OCI-LY3 (cell line): ENCODE results near the gene TRAF3IP3.

Experiments used
- CTCF ChIP-seq: fragments of 200-600, 300-600 bp; sonication (generic); IDR thresholded peaks from 2 replicates; pipeline ENCODE4 v1.5.1; 2014; ENCODE audit warnings: antibody characterized with exemption, low read length, low read depth
- EZH2phosphoT487 ChIP-seq: fragments of 200-600 bp; shearing (Covaris generic); IDR thresholded peaks from 2 replicates; pipeline ENCODE4 v1.6.1; 2018; ENCODE audit warnings: antibody characterized with exemption, mixed run types, low read depth

GRCh38 chr1:209741193-209741592 is 14.7 kb upstream of the TRAF3IP3 start:
- no peak for TF ChIP-seq CTCF
- TF ChIP-seq EZH2phosphoT487: no peak
